ENCODE data around the gene ABCC10.
"Not testable (repeated sequence)": the region's sequence is repeated elsewhere in the genome, so short reads cannot be mapped to it uniquely, and the experiment has no call there.

The ABCC10 gene

DNA sequence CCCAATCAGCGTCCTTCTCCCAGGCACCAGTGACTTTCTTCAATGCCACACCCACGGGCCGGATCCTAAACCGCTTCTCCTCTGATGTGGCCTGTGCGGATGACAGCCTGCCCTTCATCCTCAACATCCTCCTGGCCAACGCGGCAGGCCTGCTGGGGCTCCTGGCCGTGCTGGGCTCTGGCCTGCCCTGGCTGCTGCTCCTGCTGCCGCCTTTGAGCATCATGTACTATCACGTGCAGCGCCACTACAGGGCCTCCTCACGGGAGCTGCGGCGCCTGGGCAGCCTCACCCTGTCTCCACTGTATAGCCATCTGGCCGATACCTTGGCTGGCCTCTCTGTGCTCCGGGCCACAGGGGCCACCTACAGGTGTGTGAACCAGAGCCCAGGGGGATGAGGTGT lies 18.2 kb downstream of the ABCC10 start:
- no peak for DNase-seq

GRCh38 chr6:43447604-43448003 lies 20.3 kb downstream of the ABCC10 start:
- DNase-seq, result no peak

GRCh38 chr6:43448916-43449315 lies 21.6 kb downstream of the ABCC10 start:
- DNase-seq, result no peak

DNA sequence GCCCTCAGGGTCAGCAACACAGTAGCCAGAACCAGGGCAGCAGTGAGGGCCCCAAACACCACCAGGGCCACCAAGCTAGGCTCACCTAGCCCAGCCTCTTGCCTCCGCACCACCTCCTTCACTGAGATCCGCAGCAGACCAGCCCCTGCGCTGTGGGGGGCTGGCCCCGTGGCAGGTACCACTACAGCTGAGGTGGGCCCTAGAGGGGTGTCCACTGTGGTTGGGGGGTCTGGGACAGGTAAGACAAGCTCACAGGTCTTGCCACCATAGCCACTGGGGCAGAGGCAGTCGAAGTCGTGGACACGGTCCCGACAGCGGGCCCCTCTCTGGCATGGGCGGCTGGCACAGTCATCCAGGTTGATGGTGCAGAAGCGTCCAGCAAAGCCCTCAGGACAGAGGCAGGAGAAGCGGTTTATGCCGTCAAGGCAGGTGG lies 23.4 kb downstream of the ABCC10 start:
- DNase-seq, result no peak

DNA sequence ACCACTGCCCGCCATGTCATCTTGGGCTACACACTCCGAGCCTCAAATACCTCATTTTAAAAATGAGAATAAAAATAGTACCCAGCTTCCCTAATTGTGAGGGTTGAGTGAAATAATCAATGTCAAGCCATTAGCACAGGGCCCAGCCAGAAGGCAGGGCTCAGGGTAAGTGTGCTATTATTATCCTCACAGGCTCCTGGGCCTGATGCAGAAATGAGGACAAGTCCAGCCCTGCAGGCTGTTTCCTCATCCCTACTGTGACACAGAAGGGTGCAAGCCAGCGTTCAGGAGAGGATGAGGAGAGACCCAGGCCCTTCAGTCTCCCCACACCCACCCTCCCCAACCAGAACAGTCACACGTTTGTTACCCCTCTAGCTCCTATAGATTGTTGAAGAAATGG lies 24.0 kb downstream of the ABCC10 start:
- DNase-seq, result no peak

DNA sequence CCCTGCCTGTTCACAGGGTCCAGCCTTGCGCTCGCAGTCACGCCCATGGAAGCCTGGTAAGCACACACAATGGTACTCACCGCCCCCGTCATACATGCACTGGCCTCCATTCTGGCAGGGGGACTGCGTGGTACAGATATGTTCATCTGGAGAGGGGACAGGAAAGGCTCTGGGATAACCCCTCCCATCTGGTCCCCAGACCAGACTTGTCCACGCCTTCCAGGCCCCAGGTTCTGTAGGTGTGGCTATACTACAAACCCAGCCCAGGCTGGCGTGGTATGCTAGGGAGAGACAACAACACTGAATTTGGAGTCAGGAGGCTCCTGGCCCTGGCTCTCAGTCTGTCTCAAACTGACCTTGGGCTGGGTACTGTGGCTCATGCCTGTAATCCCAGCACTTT lies 24.6 kb downstream of the ABCC10 start:
- DNase-seq, result no peak

GRCh38 chr6:43452896-43453295 lies 25.6 kb downstream of the ABCC10 start:
- no peak for DNase-seq

- no peak for DNase-seq
Measured at GRCh38 chr6:43453831-43454230, 26.5 kb downstream of the ABCC10 start.

- DNase-seq, result peak; percentile 83
Measured at GRCh38 chr6:43454290-43454695, 27.0 kb downstream of the ABCC10 start.

GRCh38 chr6:43454696-43455530 lies 27.6 kb downstream of the ABCC10 start:
- peak; percentile 28 for DNase-seq

GRCh38 chr6:43455531-43456428 lies 28.4 kb downstream of the ABCC10 start, which contains the start of gene DLK2:
Gene DLK2, minus strand, starts transcription at chr6:43455548. Its CDS starts 723 bp downstream, at chr6:43454825.
- peak; percentile 53 for DNase-seq

DNA sequence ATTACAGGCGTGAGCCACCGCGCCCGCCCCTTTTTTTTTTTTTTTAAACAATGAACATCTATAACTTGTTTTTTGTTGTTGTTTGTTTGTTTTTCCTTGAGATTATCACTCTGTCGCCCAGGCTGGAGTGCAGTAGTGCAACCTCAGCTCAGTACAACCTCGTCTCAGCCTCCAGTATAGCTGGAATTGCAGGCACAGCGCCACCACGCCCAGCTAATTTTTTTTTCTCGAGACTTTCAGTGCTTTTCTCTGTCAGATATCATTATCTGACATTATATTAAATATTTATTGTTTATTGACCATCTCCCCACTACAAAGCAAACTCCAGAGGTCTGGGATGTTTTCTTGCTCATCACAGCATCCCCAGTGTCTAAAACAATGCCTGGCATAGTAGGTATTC lies 30.3 kb downstream of the ABCC10 start:
- no peak for DNase-seq

- not testable (repeated sequence) for DNase-seq
Measured at GRCh38 chr6:43458154-43458553, 30.8 kb downstream of the ABCC10 start.

- no peak for DNase-seq
Measured at GRCh38 chr6:43459535-43459934, 32.2 kb downstream of the ABCC10 start.

DNA sequence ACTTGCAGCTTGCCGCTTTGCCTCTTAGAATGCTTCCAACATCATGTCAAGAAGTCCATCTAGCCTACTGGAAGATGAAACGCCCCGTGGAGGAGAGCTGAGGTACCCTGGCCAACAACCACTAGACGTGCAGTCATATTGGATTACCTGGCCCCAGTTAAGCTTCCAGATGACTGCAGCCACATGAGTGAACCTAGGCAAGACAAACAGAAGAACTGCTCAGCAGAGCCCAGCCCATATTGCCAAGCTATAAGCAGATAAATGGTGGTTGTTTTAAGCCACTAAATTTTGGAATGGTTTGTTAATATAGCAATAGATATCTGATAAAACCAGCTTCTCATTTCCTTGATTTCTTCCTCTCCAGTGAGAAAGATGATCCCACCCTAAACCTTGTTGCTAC lies 32.7 kb downstream of the ABCC10 start:
- DNase-seq, result no peak

DNA sequence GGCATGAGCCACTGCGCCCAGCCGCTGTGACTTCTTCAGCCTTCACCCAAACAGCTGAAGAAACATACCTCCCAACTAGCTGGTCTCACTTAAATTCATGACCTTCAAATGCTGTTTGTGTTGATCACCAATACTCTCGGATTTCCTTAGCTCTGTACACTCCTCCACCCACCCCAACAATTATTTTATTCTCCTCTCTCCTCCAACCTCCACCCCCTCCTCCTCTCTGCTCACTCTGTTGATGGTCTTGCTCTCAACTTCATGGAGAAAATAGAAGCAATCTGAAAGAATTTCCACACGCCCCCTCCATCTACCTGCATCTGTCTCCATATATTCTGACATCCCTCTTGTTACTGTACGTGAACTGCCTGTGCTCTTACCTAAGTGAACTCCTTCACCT lies 34.6 kb downstream of the ABCC10 start:
- no peak for DNase-seq

DNA sequence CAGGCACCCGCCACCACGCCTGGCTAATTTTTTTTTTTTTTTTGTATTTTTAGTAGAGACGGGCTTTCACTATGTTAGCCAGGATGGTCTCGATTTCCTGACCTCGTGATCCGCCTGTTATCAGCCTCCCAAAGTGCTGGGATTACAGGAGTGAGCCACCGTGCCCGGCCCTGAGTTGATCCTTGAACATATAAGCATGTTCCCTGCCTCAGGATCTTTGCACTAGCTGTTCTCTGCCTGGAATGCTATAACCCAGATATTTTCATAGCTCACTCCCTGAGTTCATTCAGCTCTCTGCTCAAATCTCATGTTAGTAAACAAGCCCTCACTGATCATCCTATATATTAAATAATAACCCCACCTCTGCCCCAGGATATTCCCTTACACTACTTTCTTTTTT lies 37.0 kb downstream of the ABCC10 start:
- DNase-seq, result no peak

- no peak for DNase-seq
Measured at GRCh38 chr6:43465948-43466347, 38.6 kb downstream of the ABCC10 start.

DNA sequence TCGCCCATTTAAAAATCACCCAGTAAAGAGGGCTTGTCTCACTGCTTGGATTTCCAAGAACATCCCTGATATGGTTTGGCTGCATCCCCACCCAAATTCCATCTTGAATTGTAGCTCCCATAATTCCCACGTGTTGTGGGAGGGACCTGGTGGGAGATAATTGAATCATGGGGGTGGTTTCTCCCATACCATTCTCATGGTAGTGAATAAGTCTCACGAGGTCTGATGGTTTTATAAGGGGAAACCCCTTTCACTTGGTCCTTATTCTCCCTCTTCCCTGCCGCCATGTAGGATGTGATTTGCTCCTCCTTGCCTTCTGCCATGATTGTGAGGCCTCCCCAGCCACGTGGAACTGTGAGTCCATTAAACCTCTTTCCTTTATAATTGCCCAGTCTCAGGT lies 39.9 kb downstream of the ABCC10 start:
- not testable (repeated sequence) for DNase-seq

- no peak for DNase-seq
Measured at GRCh38 chr6:43467752-43468151, 40.4 kb downstream of the ABCC10 start.

DNA sequence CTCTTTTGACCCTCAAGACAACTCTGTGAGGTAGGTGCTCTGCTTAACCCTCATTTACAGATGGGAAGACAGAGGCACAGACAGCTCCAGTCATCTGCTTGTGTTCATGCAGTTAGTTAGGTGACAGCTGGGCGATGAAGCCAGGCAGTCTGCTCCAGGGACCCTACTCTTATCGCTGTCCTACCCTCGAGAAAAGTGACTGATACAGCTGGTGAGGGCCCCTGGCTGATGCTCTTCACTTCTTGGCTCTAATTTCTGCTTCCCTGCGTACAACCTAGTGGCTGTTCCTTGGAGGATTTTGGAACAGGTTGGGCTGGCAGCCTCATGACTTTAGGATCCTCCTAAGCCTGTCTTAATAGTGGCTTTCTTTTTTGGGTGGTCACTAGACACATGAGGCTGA lies 40.9 kb downstream of the ABCC10 start:
- no peak for DNase-seq

- no peak for DNase-seq
Measured at GRCh38 chr6:43468748-43469681, 41.7 kb downstream of the ABCC10 start.

GRCh38 chr6:43469947-43470346 lies 42.6 kb downstream of the ABCC10 start:
- no peak for DNase-seq

Measured in hematopoietic multipotent progenitor cell treated with erythropoietin and hydrocortisone succinate and interleukin-3 and kit ligand, for 4 days (in vitro differentiated cells).